ENCODE measurements around the gene INPP1.
"Not testable (repeated sequence)": the region's sequence is repeated elsewhere in the genome, so short reads cannot be mapped to it uniquely, and the experiment has no call there.

INPP1 gene, protein sequence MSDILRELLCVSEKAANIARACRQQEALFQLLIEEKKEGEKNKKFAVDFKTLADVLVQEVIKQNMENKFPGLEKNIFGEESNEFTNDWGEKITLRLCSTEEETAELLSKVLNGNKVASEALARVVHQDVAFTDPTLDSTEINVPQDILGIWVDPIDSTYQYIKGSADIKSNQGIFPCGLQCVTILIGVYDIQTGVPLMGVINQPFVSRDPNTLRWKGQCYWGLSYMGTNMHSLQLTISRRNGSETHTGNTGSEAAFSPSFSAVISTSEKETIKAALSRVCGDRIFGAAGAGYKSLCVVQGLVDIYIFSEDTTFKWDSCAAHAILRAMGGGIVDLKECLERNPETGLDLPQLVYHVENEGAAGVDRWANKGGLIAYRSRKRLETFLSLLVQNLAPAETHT

DNA sequence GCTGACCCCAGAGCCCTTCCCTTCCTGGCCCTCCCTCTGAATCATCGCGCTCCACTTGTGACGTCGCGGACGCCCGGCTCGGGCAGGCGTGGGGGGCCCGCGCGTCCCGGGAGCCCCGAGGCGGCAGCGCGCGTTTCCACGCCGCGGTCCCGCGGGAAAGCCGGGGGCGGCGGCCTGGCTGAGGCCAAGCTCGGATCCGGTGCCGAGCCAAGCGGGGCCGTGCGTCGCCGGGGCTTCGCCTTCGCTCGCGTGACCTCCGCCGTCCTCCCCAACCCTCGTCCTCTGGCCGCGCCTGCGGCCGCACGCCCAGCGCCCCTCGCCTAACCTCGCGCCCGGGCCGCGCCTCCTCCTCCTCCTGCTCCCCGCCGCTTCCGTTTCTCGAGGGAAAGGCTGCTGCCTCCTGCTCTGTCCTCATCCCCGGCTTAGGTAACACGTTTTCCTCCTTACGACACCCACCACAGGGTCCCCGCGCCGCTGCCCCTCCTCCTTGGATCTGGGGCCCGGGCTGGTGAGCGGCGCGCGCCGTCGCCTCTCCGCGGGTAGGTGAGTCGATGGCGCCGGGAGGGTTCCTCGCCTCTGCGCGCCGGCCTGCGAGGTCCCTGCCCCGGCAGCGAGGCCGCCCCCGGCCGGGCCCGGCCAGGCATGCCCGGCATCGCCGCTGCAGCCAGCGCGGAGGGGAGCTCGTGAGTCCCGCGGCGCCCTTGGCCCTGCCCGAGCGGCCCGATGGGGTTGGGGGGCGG lies at the start of gene INPP1:
Gene INPP1 (plus strand): TSS at position 54 of the 740 bp plus-strand sequence. CDS start 16,514 bp downstream, outside the sequence.
- peak; percentile 82 for DNase-seq

DNA sequence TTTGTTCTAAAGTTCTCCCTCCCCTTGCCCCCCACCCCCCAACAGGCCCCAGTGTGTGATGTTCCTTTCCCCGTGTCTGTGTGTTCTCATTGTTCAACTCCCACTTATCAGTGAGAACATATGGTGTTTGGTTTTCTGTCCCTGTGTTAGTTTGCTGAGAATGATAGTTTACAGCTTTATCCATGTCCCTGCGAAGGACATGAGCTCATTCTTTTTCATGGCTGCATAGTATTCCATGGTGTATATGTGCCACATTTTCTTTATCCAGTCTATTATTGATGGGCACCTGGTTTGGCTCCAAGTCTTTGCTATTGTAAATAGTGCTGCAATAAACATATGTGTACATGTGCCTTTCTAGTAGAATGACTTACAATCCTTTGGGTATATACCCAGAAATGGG lies 45.5 kb upstream of the INPP1 start:
- not testable (repeated sequence) for DNase-seq

DNA sequence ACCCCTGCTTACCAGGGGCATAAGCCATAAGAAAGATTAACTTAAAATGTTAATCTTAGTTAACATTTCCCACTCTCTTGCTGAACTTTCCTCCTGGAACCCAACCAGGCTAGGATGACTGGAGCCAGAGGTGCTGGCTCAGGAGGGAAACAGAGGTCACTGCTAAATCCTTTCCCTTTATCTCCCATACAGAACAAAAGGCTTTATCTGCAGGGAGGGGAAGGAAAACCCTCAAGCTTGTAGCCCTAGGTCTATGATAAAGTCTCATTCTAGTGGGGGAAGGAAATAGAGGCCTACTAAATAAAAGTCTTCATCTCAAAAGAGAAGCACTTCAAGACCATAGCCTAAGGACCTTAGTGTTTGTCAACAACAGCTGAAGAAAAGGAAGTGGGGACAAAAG lies 42.4 kb upstream of the INPP1 start:
- DNase-seq: no peak

DNA sequence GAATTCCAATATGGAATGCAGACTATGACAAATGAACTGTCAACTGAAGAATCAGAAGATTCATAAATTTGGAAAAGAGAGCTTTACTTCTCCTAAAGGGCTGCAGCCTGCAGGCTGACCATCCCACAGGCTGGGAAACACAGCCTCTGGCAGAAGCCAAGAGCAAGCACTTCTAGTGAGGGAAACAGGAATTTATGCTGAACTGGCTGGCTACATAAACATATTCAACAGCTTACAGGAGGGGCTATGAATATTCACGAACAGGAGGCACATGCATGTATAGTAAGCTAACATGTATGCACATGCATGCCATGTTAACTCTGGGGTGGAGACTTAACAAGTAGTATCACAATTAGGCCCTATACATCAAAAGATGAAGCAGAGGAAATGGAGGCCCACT lies 41.3 kb upstream of the INPP1 start:
- DNase-seq: no peak

DNA sequence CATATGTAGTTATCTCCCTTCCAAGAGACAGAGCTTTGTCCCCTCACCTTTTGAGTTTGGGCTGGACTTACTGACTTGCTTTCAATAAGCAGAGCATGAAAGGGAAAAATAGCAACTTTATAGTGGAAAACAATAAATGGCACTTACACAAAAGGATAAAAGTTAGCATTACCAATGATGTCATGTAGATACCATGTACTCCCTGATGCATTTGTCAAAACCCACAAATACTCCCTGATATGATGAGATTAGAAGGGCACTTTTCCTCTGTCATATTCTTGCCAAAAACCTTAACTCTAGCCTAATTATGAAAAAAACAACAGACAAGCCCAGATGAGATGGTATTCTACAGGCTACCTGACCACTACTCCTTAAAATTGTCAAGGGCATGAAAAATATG lies 39.7 kb upstream of the INPP1 start:
- no peak for DNase-seq

DNA sequence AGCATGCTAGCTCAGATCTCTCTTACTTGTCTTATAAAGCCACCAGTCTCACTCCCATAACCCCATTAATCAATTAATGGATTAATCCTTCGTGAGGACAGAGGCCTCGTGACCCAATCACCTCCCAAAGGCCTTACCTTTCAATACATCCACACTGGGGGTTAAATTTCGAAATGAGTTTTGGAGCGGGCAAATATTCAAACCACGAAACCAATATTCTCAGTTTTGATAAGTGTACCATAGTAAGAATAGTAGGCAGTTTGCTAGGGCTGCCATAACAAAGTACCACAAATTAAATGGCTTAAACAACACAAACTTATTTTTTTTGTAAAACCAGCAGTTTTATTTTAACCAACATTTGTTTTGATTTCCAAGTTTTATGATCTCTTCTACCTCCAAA lies 39.0 kb upstream of the INPP1 start:
- DNase-seq: no peak

DNA sequence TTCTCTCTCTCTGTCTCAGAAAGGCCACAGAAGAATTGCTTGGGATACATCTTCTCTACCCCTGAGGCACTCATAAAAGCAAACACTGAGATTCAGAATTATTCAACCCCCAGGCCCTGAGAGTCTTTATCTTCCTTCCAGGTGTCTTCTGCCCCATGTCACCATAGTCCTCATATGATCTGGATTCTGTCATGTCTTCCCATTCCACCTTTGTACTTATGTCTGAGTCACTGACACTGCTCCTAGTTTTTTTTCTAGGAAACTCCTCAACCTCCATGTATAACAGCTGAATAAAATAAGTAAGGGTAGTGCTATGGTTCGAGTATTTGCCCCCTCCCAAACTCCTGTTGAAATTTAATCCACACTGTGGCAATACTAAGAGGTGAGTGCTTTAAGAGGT lies 35.4 kb upstream of the INPP1 start:
- no peak for DNase-seq

DNA sequence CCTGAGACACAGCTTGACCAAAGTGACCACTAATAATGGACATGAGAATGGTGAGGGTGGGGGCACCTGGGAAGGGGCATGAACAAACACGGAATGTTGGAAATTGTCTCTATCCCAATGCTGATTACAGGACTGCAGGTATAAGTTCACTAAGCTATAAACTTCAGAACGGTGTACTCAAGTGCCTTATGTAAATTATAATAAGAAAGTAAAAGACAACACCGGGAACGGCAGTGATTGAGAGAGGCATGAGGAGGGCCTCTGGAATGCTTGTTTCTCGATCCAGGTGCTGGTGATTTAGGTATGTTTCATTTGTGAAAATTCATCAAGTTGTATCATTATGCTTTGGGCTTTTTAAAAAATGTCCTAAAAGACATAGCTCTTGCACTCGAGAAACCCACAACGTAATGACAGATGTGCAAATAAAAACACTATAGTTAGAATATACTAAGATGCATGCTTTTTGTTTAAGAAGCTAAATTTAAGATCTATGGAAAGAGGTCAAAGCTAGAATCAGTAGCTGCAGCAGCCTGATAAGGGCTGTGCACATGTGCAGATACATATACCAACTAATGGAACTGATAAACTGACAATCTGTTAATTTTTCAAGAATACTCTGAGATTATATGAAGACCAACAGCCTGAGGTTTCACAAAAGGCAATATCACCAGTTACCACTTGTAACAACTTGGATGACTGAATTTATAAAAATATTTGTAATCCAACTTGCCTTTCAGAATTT lies 31.3 kb upstream of the INPP1 start:
- DNase-seq: no peak

DNA sequence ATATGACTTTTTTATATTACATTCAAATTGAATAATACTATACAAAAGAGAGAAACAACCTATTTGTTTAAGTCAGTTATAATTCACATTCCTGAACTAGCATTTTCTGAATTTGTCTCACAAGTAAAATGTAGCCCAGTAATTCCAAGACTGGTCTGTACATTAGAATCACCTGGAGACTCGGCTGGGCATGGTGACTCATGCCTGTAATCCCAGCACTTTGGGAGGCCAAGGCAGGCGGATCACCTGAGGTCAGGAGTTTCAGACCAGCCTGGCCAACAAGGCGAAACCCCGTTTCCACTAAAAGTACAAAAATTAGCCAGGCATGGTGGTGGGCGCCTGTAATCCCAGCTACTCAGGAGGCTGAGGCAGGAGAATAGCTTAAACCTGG lies 30.8 kb upstream of the INPP1 start:
- DNase-seq: not testable (repeated sequence)

DNA sequence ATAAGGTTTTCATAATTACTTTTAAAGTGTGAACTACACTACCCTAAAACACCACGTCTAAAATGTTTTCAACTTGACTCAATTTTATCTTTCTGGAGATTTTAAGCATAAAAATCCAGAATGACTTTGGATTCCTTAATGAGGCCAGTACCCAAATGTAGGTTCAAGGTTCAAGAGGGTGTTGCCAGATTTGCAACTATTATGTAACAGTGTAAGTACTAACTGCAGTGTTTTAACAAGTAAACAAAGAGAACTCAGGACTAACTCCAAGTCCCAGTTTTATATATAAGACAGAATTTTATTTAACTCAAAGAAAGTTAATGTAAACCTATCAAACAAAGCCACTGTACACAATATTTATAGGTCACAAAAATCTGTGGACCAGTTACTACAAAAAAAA lies 29.5 kb upstream of the INPP1 start:
- DNase-seq: no peak

DNA sequence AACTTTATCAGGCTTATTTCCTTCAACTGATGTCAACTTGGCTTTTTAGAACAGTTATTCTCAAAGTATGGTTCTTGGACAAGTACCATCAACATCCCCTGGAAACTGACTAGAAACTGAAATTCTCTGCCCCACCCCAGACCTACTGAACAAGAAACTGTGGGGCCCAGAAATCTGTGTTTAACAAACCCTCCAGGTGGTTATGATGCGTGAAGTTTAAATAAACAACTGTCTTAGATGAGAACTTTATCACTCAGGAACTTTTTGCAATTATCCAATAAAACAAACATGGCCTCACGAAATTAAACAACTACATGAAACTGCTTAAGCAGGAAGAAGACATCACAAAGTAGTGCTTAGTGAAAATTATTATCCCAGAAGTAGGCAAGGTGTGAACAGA lies 28.1 kb upstream of the INPP1 start:
- DNase-seq: no peak

DNA sequence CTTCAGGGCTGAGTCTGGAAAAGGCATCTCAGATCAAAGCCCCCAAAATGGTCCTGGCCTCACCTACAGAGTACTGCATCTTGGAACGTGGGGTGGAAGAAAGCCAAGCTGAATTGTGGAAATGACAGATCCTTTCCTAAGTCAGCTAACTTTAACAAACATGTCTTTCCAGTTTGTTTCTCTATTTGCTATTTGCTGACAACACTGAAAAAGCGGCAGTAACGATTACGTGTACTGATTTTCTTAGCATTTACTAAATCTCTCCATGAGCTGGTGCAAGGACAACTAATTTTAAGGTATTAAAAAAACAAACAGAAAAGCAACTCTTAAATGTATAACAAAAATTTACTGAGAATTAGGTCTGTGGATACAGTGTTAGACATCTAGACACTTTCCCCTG lies 24.9 kb upstream of the INPP1 start:
- no peak for DNase-seq

DNA sequence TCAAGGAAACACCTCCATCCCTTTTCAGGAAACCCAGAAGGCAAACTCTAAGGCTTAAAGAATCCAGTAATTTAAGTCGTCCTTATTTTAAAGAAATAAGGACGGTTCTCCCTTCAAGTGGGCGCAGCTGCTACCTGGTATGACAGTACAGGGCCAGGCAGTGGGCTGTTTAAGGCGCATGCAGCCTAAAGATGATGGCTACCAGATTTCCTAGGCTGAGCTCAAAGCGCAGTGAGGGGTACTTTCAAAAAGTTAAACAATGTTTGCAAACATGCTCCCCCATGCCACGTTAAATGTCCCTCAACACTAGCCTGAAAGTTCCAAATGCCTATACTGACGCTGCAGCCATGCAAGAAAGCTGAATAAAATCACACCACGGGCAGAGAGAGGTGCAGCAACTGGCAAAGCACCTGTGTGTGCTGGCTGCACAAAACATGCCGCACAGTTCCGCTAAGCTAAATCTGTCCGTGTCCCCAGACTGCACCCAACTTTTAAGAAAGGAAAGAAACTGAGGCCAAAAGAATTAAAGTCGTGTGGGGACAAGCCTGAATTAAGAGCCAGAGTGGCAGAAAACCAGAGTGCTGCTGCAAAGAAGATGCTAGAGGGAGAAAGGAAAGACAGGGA lies 24.3 kb upstream of the INPP1 start:
- DNase-seq: no peak

DNA sequence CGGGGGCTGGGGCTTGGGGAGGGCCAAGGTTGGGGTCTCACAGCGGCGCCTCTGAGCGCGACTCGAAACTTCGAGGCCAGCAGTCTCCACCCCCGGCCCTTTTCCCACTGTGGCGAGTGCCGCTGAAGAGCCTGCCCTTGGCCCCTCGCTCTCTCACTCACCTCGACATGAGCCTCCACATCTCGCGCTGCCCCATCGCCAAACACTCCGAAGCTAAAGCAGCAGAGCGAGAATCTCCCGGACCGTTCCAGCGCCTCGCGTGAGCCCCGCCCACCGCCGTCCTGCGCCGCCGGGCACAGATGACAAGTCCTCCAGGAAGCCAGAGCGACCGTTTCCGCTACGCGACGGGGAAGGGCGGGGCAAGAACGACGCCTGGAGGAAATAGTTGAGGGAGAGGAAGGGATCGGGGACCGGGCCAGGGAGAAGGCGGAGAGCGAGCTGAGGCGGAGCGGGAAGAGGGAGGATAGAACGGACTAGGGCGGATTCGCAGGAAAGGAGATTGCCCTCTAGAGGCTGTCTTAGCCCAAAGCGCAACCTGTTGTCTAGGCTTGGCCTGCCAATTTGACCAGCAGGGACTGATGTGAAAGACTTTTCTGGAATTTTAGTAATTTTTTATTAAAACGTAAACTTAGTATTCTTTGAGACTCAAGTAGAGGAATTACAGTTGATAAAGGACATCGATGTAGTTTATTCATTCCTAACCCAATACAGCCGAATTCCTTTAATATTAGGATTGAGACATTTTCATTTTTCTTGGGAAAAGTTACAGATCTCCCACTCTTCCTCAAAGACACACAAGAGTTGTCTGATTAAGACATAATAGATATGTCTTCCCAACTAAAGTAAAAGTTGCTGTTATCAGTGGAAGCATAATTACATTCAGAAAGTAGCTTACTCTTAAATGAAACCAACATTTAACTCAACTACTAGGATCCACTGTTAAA lies 23.6 kb upstream of the INPP1 start, which contains the start of gene HIBCH:
Gene HIBCH (minus strand): TSS at position 272 of the 944 bp plus-strand sequence. CDS start 76 bp downstream, at position 196.
- peak; percentile 97 for DNase-seq

DNA sequence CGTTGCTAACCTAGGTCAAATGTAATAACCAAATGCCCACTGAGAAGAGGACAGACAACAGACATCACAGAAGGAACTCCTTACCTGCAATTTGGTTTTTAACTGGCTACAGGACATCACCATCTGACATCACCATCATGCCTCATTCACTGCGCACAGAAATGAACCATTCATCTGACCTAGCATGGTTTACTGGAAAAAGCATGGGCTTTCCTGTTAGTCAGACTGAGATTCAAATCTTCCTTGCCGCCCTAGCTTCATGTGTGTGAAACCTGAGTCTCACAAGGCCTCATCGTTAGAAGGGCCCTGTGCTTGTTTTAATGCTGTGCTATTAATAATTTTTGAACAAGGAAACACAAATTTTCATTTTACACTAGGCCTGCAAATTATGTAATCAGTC lies 22.7 kb upstream of the INPP1 start:
- DNase-seq: no peak

DNA sequence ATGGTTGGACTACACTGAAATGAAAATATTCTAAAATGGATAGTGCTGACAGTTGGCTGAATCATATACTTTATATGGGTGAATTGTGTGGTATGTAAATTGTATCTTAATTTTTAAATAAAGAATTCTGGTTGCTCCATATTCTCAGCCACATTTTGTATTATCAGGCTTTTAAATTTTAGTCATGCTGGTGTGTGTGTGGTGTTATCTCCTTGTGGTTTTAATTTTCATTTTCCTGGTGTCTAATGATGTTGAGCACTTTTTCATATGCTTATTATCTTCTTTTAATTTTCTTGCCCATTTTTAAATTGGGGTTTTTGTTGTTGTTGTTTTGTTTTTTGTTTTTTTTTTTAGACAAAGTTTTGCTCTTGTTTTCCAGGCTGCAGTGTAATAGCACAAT lies 20.0 kb upstream of the INPP1 start:
- no peak for DNase-seq

DNA sequence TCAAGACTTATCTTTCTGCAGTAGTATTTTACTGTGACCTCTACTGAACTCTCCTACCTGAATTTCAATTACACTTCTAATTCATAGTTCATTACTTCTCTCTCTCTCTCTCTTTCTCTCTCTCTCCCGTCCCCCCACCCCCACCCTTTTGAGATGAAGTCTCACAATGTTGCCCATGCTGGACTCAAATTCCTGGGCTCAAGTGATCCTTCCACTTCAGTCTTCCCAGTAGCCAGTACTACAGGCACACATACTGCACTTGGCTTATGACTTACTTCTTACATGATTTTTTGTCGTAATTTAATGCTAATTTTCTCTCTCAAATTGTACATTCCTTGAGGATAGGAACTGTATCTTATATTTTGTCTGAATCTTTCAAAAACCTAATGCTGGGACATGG lies 17.8 kb upstream of the INPP1 start:
- DNase-seq: no peak

DNA sequence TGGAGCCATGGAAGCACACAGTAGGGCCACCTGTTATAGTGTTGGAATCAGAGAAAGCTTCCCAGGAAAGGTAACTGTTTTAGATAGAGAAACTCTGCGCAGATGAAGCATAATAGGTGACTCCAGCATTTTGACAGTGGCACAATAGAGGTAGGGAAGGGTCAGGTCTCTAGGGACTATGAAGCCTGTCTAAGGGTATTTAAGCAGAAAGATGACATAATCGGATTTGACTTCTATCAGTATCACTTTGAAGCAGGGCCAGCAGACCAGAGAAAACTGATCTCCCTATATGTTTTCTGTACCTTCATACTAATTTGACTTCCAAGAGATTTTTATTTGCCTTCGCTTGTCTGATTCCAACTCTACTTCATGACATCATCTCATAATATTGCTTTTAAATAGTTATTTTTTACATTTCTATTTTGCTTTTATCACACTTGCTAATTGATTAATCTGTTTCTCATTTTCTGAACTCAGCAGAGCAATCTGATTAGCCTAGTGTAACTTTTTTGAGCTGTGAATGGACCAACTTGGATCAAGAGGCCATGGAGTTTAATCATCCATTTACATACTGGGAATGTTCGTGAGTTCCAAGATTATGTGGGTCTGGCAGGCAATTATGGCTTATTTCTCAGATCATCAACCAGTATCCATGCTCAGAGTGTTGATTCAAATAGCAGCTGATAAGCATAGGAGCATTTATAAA lies 15.4 kb upstream of the INPP1 start:
- DNase-seq: no peak

DNA sequence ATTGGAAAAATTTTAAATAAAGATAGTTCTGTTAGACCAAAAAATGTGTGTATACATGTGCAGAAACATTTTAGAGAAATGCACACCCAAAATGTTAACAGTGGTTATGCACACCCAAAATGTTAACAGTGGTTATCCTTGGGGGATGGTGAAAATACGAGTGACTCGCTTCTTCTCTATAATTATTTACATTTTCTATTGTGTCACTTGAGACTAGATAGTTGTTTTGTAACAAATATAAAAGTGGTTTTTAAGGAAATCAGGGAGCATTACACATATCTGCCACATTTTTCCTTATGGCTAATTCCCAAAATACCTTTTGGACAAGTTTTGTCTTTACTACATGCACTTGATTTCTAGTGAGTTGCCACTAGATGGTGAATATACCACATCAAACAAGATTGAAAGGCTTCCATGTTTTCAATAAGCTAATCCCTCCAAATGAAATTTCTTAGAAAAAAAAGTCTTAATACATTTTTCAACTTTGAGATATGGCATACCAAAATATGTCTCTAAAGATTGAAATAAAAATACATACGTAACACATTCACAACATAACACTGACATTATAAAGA lies 14.7 kb upstream of the INPP1 start:
- DNase-seq: no peak

DNA sequence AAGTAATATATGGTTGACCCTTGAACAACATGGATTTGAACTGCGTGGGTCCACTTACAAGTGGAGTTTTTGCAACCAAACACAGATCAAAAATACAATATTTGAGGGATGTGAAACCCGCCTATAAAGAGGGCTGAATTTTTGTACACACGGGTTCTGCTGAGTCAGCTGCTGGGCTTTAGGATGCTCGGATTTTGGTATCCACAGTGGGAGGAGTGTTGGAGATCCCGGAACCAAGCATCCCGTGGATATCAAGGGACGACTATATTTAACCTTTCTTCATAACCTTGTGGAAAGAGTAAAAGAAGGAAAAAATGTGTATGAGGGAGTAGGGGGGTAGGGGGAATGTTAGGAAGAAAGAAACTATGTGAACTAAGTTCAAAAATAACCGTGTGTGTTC lies 10.0 kb upstream of the INPP1 start:
- no peak for DNase-seq

DNA sequence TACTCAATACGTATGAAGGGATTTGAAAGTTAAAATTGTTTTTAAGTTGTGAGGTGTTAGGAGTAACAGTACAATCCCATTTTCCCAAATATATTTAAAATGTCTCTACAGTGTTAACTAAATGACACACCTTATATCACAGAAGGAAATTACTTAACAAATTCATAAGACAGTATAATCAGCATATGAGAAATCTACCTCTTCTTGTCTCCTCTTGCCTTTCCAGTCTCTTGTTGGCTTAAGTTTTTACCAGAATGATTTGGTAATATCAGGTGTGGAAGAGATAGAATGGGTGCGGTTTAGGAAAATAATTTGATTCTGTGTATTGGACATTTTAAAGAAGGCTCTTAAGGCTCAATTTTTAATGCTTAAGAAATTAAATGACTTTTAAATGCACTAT lies 9.5 kb upstream of the INPP1 start:
- DNase-seq: no peak

Measured in GF-D8 (cell line).